NCI-H2107 (cell line): ENCODE results near the gene CSAD.

Source experiments
- DNase-seq: peaks from one replicate; lab custom pipeline; 2025; lab: John Stamatoyannopoulos, UW

Gene CSAD, protein sequence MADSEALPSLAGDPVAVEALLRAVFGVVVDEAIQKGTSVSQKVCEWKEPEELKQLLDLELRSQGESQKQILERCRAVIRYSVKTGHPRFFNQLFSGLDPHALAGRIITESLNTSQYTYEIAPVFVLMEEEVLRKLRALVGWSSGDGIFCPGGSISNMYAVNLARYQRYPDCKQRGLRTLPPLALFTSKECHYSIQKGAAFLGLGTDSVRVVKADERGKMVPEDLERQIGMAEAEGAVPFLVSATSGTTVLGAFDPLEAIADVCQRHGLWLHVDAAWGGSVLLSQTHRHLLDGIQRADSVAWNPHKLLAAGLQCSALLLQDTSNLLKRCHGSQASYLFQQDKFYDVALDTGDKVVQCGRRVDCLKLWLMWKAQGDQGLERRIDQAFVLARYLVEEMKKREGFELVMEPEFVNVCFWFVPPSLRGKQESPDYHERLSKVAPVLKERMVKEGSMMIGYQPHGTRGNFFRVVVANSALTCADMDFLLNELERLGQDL

DNA sequence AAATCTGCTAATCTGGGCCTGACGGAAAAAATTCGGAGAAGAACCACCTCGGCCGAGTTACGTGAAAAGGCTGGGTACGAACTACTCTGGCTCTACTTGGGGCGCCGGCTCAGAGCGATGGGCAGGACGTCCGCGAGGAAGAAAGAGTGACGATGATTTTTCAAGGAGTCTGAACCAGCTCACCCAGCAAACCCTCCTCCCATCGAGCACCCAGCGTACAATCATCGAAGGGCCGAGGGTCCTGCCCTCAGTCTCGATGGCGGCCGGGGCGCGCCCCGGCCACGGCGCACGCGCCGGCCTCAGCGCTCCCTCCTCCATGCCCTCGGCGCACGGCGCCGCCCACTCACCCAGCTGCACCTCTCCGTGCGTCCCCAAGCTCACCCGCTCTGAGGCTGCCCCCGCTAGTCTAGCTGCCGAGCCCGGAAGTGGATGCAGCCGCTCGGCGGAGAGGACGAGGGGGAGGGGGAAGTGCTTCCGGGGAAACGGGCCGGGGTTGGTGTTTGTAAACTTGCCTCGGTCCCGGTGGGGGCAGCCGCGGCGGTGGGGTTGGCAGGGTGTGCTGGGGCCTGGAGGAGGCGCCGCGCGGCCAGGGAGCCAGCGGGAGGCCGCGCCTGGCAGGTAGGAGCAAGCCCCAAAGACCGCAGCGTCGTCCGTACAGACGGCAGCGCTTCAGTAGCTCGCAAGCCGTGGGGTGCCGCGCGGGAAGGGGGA, at the start of gene CSAD, which contains the start of gene ZNF740:
Gene CSAD, minus strand, starts transcription at position 706 of the 711 bp plus-strand sequence. CDS start 7,455 bp downstream, outside the sequence.
Gene ZNF740, plus strand, starts transcription at position 503 of the 711 bp plus-strand sequence. CDS start 1,262 bp downstream, outside the sequence.
- DNase-seq, result peak; percentile 84

DNA sequence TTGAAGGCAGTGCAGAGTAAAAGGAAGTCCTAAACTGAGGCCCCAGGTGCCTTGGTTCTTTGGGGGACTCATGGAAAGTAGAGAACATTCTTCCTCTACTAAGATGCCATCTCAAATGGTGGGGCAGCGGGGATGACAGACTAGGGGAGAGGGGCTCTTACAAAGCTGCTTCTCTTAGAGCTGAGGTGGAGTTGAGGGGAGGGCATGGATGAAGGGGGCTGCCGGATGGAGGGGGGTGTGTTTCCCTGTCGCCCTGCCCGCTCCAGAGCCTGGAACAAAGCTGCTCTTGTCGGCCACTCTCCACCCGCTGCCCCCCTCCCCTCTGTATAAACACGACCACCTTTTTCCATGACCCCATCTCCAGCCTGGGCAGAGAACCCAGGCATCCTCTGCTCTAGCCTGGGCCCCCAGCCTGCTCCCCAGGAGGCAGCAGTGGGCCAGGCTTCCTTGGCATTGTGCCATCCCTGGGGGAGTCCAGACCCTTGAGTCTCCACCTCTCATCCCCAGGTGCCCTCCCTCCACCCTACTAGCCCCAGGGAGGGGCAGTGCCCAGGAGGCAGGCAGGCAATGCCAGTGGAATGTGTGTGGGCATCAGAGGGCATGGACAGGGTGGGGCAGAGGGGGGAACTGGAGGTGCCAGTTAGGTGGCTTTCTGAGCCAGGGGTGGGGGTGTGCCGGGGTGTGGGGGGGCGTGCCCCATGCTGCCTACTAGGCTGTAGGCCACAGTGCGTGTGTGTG, 49.6 kb upstream of the CSAD start:
- no peak for DNase-seq

DNA sequence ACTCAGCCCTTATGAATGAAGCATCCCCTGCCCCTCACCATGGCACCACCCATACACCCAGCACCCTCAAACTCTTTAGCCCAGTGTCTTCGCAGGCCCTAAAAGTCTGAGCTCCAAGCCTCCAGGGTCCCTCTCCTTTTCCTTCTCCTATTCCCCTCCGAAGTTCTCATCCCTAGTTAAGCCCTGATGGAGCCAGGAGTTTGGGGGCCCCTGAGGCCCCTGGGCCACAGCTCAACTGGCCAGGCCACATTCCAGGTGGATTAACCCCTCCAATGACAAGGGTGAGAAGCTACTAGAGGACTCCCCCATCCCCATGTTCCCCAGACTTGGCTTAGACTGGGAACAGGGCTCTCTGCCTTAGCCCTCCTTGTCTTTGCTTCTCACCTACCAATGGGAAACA, 48.7 kb upstream of the CSAD start:
- DNase-seq, result no peak

DNA sequence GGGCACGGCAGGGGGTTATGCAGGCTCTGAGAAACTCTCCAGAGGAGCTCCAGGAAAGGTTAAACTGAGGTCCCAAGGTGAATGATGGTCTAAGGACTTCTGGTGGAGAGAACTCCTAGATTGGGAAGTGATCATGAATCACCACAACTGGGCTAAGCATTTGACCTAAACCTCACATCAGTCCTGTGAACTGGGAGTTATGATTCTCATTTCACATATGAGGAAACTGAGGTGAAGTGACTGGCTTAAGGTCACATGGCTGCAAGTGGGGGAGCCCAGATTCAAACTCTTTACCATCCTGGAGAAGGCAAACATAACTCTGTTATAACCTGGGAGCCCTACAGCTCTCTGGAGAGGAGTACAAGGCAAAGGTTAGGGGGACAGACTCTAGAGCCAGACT, 47.1 kb upstream of the CSAD start:
- DNase-seq, result no peak

DNA sequence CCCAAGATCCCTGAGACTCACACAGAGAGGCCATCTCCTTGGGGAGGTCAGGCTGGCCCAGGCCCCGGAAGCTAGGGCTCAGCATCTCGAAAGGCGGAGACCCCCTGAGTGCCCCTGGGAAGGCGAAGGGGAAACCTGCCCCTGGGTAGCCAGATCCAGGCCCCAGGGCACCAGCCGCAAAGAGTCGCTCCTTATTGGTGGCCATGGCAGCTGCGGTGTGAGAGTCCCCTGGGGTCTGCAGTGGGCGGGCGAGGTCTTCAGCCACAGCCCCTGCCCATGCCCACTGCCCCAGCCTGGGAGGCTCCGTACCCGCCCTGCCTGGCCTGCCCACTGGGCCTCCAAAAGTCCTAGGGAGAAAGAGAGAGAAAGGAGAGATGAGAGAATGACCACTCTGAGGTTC, 46.6 kb upstream of the CSAD start:
- DNase-seq, result no peak

DNA sequence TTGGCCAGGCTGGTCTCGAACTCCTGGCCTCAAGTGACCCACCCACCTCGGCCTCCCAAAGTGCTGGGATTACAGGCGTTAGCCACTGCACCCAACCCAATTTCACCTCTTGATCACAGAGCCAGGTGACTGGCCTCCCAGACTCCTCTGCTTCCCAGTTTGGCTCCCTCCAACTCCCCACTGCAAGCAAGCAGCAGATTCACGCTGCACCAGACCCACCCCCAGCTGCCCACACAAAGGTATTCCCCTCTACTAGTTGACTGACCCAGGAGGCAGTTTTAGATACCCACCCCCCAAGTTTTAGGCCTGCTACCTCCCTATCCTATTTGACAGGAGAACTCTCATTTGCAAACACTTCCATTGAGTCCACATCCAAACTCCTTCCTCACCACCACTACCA, 46.1 kb upstream of the CSAD start:
- no peak for DNase-seq

DNA sequence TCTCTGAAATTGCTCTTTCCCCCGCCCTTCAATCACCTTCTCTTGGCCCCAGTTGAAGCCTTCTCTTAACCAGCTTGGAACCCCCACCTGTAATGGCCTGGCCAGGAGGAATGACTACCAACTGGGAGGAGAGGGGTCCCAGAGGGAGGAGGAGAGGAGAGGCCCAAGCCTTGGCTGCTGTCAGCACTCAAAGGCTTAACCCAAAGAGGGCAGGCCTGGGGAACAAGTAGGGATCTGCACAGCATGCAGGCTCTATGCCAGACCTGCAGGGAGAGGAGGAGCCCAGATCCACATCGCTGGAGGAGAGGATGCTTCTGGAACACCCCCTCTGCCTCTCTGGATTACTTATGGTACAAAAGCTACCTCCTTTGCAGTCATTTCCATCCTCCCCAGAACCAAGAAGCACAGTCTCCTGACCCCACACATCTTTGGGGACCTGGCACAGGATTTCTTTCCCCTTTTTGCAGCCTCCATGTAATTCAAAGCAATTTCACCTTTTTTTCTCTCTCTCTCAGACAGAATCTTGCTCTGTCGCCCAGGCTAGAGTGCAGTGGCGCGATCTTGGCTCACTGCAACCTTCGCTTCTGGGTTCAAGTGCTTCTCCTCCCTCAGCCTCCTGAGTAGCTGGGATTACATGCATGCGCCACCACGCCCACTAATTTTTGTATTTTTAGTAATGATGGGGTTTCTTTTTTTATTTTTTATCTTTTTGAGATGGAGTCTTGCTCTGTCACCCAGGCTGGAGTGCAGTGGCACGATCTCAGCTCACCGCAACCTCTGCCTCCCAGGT, 45.1 kb upstream of the CSAD start:
- no peak for DNase-seq

DNA sequence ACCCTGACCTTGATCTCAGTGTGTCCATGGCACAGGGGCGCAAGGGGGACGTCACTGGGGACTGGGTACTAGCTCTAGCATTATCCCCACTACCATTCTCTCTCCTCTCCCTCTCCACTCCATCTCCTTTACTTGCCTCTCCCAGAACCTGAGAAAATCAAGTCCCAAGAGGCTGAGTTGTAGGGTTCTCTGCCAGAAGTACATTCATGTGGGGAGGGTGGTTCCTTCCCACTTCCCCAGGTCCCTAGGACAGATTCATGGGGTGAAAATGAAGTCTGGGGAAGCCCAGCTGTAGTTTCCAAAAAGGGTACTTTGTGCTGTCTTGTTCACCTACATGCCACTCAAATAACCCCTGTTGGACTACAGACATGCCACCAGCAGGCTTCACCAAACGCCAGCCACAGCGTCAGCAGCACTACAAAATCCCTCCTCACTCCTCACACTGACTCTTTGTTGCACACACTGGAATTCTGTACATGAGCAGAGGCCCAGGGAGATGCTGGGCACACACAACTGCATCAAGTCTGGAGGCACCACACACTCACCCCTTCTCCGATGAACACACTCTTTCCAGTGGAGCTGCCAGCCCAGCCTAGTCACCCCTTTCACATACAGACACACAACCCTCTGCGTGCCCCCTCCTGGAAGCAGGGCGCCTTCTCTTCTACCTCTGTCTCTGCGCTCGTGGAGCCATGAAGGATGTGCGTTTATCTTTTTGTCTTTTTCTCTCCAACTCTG, 44.3 kb upstream of the CSAD start:
- no peak for DNase-seq

DNA sequence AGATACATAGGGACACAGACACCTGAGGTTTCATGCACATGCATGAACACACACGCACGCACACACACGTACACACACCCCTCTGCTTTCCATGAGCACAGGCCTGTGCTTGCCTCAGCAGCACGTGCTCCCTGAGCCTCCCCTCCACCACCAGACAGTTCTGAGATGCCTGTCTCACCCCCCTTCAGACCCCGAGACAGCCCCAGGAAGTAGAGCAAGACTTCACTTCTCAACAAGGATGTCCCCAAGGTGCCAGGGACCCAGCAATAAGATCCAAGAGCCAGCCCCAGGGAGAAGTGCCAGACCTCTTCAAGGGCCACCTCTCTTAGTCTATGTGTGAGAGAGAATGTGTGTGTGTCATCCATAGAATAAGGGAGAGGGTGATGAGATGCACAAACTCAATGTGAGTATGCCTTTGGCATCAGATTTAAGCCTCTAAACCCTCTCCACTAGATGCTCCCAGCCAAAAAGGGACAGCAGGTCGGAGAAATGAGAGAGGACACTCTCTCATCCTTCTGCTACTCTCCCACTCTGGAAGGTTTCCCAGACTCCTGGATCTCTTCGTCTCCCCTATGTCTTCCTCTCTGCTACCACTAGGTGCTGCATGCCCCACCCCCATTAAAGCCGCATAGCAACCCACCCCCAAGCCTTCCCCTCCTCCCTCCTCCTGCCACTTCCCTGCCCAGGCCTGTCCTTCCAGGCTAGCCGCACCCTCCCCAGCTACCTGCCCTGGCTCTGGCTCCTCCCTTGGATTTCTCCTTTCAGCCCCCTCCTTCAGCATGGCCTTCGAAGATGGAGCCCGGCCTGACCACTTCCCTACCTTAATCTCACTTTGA, 43.6 kb upstream of the CSAD start:
- DNase-seq, result no peak

DNA sequence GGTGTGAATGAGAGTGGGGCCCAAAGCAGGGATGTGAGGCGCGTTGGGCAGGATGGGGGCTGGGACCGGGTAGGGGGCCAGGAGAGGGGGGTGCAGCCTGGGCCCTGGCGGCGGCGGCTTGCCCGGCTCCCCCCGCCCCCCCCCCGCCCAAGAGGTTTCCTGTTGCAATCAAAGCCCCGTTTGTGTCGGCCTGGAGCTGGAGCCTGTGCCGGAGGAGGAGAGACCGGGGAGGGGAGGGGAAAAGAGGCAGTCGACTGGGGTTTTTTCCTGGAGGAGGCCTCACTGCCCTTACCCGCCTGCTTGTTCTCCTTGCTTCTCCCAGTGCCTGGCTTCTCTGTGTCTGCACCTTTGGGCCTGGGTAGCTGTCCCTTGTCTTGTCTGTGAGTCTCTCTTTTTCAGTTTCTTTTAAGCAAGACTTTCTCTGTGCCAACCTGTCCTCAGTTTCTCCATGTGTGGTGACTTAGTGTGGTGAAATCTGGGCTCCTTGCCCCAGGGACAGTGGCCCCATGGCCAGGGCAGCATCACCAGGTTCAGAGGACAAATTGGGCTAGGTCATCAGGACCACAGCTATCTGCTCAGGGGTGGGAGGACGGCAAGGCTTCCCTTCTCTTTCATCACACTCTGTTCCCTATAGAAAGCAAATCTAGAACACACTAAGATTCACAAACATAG, 42.8 kb upstream of the CSAD start:
- no peak for DNase-seq

DNA sequence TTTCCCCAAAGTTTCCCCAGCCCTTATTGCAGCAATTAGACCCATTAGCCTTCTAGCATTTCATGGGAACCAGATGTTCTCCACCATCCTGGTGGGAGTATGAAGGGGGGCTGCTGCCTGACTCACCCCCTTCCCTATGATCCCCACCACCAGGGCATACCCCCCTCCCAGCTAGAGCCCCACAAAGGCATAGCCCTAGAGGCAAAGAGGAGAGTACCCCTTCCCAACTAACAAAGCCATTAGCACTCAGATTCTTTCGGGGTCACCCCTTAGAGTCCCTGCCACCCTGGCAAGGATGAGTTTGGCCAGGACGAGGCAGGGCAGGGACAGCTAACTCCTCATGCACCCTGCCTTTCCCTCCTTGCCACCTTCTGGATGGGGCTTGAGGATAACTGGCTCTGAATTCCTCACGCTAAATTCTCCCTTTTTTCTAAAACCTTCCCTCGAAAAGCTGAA, 42.1 kb upstream of the CSAD start:
- no peak for DNase-seq

DNA sequence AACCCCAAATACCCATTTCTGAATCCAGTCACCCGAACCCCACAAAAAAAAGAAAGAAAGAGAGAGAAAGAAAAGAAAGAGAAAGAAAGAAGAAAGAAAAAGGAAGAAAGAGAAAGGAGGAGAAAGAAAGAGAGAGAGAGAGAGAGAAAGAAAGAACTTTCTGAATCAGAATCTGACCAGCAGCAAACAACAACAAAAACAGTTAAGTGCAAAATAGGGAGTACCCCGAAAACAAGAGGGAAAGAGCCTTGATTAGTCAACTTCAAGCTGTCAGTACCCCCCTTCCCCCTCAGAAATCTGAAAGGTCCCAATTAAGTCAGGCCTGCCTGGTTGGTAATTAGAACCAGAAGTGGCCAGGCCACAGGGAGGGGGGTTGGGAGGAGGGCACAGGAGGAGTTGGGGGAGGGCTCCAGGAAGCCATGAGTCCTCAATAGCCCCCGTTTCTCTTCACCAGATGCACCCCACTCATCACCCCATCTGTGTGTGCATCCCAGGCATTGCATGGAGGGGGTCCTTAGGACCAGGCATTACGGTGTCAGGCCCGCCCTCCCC, 41.5 kb upstream of the CSAD start:
- DNase-seq, result no peak

DNA sequence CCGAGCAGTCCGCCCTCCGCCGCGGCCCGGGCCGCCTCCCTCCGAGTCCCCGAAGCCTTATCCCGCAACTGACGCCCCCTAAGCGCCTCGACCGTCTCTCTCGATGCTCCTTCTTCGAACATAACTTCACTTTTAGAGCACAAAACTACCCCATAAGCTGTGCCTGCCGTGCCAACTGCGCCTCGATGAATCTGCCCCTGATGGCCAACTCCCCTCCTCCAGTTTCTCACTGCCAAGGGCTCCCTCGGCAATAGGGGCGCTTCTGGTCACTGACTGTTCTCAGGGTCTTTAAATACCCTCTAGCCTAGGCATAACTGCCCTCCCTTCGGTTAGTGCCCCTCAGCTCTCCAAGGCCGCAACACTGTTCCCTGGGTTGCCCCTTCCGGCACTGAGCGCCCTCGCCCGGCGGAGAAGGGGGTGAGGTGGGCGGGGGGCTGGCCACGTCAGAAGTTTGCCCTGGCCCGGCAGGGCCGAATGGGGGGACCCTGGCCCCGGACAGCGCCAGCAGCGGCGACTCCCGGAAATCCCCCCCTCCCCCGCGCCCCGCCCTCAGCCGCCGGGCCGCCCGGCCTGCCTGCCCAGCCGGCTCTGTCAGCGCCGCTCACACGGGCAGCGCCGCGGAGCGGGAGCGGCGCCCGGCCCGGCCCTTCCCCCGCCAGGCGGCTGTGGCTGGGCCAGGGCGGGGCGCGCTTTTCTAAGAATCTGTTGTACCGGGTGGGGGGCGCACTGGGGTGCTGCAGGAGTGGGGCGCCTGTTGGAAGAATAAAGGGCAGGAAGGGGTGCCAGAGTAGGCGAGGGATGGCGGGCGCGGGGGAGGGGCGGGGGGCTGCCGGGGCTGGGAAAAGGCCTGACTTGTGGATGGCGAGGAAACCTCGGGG, 40.7 kb upstream of the CSAD start:
- no peak for DNase-seq

DNA sequence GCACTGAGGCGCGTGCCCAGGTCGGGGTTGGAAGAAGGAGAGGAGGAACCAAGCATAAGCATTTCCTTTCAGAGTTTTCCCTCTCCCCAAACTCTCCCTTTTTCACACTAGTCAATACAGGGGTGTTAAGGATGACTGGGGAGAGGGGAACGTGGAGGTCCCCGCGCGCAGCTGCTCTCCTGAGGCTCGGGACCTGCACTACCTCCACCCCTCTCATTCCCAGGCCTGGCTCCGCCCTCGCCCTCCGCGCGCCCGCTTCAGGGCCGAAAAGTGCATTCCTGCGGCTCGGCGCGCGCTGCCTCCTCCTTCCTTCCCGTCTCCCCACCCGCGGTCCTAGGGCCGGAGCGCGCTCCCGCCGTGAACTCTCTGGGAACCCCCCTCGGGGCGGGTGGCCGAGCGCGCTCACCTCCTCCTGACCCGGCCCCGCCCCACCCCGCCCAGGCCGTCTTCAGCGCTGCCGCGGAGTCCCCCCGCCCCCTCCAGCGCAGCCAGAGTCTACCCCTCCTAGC, 40.0 kb upstream of the CSAD start:
- no peak for DNase-seq

DNA sequence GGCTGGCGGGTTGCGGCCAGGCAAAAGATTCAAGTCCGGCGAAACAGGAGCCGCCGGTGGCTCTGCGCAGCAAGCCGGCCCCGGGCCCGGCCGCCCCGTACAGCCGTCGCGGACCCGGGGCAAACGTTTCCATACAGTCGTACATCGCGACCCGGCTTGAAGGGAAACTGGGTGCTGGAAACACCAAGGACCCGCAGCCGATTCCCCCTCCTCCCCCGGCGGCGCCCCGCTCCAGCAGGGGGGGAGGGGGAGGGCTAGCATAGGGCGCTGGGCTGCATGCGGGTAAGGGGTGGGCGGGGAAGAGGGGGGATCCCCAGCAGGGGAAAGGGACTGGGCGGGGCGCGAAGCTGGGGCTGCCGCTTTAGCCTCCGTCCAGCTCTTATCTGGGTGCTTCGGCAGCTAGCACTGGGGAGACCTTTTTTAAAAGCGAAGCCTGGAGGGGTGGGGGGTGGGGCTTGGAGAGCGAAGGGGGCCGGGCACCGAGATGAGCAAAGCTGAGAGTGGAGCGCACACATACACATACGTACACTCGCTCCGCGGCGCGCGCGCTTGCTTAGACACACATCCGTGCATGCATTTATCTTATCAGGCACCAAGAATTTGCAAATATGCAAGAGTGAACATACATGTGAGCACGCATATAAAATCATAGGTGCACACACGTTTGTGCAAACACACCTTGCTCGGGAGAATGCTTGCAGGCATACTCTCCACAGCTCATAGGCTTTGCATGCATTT, 39.4 kb upstream of the CSAD start:
- DNase-seq, result no peak

DNA sequence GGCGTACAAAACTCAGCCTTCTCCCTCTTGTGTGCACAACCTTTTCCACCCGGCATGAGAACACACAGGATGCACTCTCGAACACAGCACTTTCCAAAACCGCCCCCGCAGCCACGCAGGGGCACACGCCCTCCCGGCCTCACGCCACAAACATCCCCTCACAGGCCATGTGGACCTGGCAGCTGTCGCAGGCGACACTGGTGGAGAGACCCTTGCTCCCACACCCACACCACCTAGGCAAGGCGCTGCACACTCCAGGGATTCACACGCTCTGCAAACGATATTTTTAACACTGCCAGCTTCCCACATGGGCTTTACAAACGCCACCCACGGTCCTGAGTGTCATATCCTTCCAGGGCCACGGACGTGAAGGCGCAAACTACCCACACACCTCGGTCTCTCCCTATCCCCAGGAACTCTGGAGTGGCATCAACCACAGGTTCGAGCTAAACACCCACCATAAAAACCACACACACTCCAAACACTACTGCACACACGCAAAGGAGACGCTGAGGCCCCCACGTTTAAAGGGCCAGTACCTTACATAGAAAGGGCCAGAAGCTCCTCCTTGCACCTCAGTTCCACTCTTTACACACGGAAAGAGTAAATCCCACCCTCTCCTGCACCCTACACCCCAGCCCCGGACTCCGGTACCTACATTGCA, 38.7 kb upstream of the CSAD start:
- no peak for DNase-seq
